ENCODE results near the gene TRPM6. TPM values are rescaled to one million over a fixed set of nuclear protein-coding genes. Genes with fewer than 3 reads are reported as not detected.

Gene TRPM6
- polyA plus RNA-seq, 5 donors, result 0.31 to 0.89 (median 0.84) TPM

DNA sequence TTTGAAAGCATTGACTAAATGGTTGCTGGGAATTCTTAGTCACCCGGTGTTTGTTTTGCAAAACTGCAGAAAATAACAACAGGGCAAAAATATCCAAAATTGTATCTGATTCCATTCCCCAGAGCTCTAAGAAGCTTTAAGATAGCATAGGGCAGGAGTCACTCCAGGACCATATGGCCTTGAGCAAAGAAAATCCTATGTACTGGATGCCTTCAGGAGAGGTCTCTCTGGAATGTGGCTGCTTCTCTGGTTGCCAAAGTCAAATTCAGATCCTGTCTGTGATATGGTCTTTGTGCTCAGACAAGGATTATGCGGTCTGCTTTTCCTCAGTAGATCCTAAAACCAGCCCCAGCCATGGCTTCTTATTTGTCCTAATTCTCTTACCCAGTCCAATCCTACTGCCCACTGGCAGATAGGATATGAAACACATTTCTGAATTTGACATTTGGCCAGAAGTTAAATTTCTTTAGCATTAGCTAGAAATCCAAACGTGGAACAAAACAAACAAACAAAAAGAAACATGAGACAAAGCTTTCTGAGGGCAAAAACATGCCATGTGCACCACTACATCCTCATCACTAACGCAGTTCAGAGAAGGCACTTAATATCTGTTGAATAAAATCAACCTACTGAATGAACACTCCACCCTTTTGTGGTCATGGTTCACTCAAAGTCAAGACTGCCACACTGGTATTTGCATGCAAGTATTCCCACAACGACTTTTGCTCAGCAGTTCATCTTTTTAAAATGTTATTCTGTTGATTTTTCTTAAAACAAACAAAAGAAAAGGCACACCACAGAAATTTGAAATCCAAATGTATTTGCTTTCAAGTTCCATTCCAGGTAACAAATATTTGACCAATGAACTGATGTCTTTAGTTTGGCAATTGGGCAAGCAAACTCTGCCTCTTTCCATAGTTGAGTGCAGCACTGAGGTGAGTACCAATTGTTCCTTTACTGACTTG is 165.7 kb downstream of the TRPM6 start:
- no peak for DNase-seq

DNA sequence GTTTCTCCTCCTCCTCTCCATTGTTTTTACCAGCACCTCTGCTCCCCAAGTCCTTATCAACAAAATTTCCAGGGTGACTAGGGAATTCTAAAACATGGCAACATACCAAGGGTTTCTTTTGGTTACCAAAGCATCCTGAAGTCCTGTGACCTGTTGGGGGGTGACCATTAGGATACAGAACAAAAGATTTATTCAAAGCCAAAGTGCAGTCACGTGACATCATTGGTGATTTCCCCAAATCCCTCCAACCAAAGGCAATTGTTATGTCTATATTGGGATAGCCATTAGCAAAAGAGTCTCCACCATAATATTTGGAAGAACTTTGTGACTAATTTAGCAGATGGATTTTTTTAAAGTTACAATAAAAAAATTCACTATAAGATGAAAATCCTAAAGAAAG is 168.4 kb downstream of the TRPM6 start:
- no peak for DNase-seq

DNA sequence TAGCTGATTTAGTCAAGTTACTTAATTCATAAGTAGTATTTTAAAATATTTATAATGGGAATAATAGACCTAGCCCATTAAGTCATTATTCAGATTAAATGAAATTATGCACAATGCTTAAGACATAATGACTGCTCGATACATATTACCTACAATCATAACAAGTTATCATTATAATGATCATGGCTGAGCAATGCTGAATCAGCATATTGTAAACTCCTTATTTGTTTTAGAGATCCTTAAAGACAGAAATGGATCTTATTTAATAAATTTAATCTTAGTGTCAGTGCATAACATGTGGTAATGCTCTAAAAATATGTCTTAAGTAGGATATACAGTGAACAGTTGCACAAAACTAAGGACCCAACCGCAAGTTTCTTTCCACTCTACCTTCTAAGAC is 169.0 kb downstream of the TRPM6 start:
- DNase-seq, result no peak

DNA sequence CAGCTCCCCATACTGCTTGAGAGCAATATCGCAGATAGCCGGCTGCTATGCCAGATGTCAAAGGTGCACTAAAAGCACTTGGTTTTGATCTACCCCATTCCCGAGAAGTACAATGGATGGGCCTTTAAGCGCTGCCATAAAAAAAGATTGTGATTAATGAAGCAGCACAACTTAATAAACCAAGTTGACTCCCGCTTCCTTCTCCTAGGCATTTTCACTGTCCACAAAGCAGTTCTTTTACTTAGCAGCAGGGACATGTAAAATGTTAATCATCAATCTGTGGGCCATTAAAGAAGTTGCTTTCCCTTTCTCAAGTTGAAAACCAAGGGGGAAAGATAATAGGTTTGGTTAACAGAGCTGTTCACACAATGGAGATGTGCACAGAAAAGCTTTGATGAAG is 176.4 kb downstream of the TRPM6 start:
- DNase-seq, result no peak

DNA sequence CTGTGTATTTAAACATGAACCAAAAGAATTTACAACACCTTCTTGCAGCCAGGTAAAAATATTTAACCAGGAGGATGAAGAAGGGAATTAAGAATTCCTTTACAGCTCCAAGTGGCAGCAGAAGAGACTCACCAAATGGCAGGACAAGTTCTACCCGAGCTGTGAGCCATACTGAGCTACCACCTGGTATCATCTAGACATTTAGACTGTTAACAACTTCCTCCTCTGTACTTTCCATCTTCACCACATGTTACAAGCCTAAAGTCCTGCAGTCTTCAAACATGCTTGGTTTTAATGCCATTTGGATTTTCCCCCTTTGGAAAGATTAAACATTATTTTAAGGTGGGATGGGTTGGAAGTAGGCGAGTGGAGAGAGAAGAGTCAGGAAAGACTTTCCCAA is 190.2 kb downstream of the TRPM6 start:
- DNase-seq, result no peak

DNA sequence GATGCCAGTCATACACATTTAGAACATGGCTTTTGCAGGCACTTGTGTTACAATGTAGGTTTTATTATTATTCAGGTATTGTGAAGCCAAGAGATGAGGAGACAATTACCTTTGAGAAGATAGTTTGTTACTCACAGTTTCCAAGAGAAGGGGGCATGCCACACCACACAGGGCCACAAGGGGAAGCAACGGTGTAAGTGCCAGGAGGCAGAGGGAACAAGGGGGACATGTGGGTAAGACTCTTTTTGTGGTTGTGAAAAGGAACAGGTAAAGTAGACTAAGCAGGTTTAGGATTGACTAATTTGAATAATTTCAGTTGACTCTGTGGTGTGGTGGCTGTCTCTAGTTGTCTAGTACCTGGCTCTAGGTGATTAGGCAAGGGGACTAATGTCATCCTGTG is 191.2 kb downstream of the TRPM6 start:
- no peak for DNase-seq

DNA sequence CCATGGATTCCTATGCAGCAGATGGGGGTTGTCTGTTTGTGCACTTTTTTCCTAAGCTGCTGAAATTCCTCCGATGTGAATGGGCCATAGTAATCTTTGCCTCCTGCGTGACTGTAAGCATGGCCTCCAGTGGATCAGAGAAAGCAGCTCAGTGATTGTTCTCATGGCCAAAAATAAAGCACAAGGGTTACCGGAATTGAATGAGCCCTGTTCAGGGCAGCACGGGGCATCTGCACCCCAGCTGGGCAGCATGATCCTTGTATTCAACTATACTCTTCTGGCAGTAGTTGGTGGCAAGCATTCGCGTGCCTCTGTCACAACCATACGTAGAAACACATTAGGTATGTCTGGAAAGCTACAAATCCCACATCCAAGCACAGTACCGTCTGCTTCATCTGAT is 196.7 kb downstream of the TRPM6 start:
- no peak for DNase-seq

DNA sequence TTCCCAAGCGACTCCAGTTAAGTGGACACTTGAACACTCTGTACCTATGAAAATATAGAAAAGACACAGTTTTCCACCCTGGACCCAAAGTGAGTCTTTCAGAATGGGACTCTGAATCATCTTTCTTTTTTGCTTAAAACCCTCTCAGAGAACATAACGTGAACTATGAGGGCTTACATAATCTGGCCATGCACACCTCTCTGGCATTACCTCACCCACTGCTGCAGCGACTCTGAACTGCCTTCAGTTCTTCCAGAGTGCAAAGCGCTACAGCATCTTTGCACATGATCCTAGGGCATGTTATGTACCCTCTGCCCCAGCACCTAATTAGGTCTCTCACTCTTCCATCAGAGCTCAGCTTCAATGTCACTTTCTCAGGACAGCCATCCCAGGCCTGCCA is 204.4 kb downstream of the TRPM6 start:
- no peak for DNase-seq

DNA sequence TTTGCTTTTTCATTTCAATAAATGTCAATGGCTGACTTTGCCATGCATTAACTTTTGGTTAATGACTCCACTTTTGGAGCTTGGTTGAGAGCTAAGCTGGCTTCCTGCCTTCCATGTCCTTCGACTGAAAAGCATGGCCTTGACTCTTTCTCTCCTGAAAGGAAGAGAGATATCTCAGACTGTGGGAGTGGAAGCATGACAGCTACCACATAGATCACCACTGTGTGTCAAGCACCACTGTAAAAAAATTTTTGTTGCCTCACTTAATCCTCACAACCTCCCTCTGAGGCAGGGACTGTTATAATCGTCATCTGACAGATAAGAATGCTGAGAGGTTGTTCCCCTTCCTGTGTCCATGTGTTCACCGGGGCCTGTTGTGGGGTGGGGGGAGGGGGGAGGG is 205.8 kb downstream of the TRPM6 start:
- no peak for DNase-seq

DNA sequence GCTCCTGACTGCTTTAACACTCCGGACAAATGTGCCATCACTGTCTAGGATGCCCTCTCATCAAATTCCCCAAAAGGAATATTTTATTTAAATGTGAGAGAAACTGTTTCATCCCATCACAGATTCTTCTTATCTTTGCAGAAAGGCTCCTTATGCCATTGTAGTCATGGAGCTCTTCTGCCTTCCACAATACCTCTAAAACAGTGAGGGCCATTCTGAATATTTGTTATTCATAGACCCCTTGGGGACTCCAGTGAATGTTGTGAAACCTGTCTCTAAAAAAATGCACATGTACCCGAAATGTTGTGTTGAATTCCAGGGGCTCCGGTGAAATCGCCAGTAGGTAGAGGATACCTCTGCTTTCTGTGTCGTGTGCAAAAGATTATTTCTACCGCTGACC is 213.6 kb downstream of the TRPM6 start:
- no peak for DNase-seq

Other genes starting within 250 kb of the TRPM6 start
- gene C9orf40, start 65.0 kb upstream of the TRPM6 start, polyA plus RNA-seq (ENCODE audit: insufficient read depth in 1 of 5, insufficient read length in 5 of 5, low replicate concordance in 1 of 5), result 1 to 10 TPM; 5.3 to 8.7 (median 6.5) TPM
- gene CARNMT1, start 140.4 kb upstream of the TRPM6 start, polyA plus RNA-seq (ENCODE audit: insufficient read depth in 1 of 5, insufficient read length in 5 of 5, low replicate concordance in 1 of 5), result 10 to 100 TPM; 14.3 to 19.4 (median 16.6) TPM
- gene NMRK1, start 200.2 kb upstream of the TRPM6 start, polyA plus RNA-seq (ENCODE audit: insufficient read depth in 1 of 5, insufficient read length in 5 of 5, low replicate concordance in 1 of 5), result 10 to 100 TPM; 33.8 to 54.6 (median 41.6) TPM
- 10 to 100 TPM; 56.9 to 71.9 (median 63.5) TPM for gene OSTF1, start 200.6 kb upstream of the TRPM6 start, polyA plus RNA-seq (ENCODE audit: insufficient read depth in 1 of 5, insufficient read length in 5 of 5, low replicate concordance in 1 of 5)

Measured in right lung (tissue), 5 donors.